ENCODE data around the gene GDF2. TPM values are rescaled to one million over a fixed set of nuclear protein-coding genes. Genes with fewer than 3 reads are reported as not detected.

Gene GDF2
- total RNA-seq, 1 experiment from 2014 or later, result not detected

DNA sequence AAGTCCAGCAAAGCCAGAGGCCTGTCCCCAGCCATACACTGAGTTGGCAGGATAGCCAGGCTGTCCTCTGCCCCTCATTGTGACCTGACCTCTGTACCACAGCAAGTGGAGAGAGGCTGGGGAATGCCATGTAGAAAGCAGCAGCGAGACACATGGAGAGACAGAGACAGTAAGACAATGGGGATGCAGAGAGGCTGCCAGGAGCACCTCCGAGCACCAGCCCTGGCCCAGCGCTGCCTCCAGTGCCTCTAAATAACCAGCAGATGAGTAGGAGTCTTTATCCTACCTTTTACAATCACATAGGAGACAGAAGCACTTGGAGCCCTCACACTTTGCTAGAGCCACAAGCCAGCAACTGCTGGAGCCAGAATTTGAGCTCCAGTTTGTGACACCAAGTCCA, 8.1 kb downstream of the GDF2 start:
- DNase-seq, result no peak
- H3K27ac ChIP-seq, result no peak overlapping the region

DNA sequence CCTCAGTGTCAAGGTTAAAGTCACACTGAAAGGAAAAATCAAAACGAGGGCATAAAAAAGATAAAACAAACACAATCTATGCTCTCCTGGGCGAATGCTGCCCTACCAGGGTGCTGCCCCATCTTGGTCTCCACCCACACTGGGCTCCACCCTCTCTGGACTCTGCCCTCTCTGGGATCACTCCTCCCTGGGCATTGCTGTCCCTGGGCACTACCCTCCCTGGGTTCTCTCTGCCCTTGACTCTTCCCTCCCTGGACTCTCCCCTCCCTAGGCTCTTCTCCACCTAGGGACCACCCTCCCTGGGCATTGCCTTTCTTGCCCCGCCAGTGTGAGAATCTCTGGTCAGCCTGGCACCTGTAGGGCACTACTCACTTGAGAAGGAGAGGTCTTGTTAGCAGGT, 8.6 kb downstream of the GDF2 start:
- H3K4me3 ChIP-seq, result no peak overlapping the region
- H3K27me3 ChIP-seq, result no peaks in the 10 kb centered on the region
- no peak overlapping the region for H3K27ac ChIP-seq
- no peak for DNase-seq
- H3K9me3 ChIP-seq (replicated peaks), result no peaks in the 10 kb centered on the region
- H3K4me1 ChIP-seq, result no peaks in the 10 kb centered on the region
- H3K36me3 ChIP-seq, result no peaks in the 10 kb centered on the region

More for the DNA sequence above, 8.1 kb downstream of the GDF2 start:
- Histone ChIP-seq H3K9me3 (replicated peaks) (no peaks in the 10 kb centered on the region), H3K27me3 (no peaks in the 10 kb centered on the region), H3K4me3 (no peak overlapping the region), H3K36me3 (no peaks in the 10 kb centered on the region), H3K4me1 (no peaks in the 10 kb centered on the region)

DNA sequence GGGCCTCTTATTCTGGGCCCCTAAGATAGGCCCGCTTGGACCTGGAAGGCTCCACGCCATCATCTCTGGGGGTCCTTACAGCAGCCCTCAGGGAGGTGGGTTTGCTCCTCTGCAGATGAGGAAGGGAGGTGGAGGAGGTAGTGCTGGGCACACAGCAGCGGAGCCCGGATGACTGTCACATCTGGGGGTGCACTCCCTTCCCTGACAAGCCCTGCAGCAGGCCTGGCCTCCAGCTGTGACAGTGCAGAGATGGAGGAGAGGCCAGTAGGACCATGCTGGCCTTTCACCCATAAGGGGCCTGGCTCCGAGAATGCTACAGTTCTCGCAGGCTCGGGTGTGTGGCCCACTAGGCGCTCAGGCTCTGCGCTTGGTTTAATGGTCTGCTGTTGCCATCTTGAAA, 9.2 kb downstream of the GDF2 start:
- H3K27ac ChIP-seq, result no peak overlapping the region
- H3K36me3 ChIP-seq, result no peaks in the 10 kb centered on the region
- H3K4me3 ChIP-seq, result no peak overlapping the region
- no peaks in the 10 kb centered on the region for H3K27me3 ChIP-seq
- DNase-seq, result no peak
- H3K4me1 ChIP-seq, result no peaks in the 10 kb centered on the region
- H3K9me3 ChIP-seq (replicated peaks), result no peaks in the 10 kb centered on the region

DNA sequence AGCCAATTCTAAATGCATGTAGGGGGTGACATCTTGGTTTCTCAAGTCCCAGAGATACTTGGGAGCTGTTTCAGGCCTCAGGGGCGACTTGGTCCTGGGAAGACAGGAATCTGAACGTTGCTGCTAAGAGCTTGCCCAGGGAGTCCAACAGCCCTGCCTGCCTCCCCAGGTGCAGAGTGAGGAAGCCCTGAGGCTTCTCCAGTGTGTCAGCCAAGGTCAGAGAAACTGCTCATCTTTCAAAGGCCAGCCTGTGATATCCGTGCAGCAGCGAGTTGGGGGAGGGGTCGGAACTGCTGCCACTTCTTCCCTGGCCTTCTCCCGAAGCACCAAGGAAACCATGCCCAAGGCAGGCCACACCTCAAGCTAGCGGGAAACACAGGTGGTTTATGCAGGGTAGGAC, 9.7 kb downstream of the GDF2 start:
- H3K27me3 ChIP-seq, result no peaks in the 10 kb centered on the region

DNA sequence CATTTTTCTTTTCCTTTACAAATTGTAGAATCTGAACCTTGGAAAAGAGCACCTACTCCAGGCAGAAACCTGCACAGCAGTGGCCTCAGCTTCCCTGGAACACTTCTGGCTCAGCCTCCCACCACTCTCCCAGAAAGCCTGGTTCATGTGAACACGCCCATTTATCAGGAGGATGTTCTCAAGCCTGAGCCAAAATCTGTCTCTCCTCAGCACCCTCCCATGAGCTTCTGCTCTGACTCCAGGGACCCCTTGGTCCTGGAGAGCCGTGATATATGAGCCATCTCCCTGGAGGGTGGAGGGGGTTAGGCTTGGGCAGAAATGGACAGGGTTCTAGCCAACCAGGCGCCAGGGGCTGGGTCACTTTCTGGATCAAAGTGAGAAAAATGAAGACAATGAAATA, 10.1 kb downstream of the GDF2 start:
- H3K27me3 ChIP-seq, result no peaks in the 10 kb centered on the region
- no peak overlapping the region for H3K4me3 ChIP-seq
- no peaks in the 10 kb centered on the region for H3K9me3 ChIP-seq (replicated peaks)
- no peaks in the 10 kb centered on the region for H3K4me1 ChIP-seq
- DNase-seq, result no peak
- no peaks in the 10 kb centered on the region for H3K36me3 ChIP-seq
- H3K27ac ChIP-seq, result no peak overlapping the region

More for the DNA sequence above, 9.7 kb downstream of the GDF2 start:
- no peaks in the 10 kb centered on the region for H3K4me1 ChIP-seq
- no peak for DNase-seq
- H3K36me3 ChIP-seq, result no peaks in the 10 kb centered on the region
- H3K9me3 ChIP-seq (replicated peaks), result no peaks in the 10 kb centered on the region
- H3K4me3 ChIP-seq, result no peak overlapping the region
- H3K27ac ChIP-seq, result no peak overlapping the region

DNA sequence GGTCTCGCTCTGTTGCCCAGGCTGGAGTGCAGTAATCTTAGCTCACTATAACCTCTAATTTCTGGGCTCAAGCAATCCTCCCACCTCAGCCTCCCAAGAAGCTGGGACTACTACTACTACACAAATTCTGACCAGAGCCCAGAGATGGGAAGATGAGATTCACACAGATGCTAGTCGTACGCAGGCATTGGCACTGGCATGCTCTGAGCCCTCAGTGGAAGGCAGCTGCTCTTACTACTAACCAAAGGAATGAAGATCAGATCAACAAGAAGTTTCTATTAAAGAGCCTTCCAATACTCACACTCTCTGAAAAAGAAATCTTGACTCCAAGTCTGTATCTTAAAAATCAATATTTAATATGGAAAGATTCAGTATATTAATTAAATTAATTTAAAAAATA, 10.7 kb downstream of the GDF2 start:
- Histone ChIP-seq H3K27ac (no peak overlapping the region), H3K9me3 (replicated peaks) (no peaks in the 10 kb centered on the region), H3K4me3 (no peak overlapping the region), H3K4me1 (no peaks in the 10 kb centered on the region), H3K27me3 (no peaks in the 10 kb centered on the region), H3K36me3 (no peaks in the 10 kb centered on the region)
- DNase-seq, result no peak

DNA sequence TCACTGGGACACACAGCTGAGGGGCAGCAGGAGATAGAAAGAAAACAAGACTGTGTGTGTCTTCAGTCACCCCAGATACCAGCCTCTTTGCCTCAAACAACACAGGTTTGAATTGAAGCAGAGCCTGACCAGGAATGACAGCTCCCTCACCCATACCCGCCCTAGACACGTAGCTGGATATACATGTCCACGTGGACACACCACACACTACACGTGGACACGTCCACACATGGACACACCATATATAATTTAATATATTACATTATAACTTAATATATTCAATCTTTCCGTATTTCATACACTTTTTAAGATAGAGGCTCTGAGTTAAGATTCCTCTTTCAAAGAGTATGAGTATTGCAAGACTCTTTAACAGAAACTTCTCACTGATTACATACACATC, 11.3 kb downstream of the GDF2 start:
- Histone ChIP-seq H3K27me3 (no peaks in the 10 kb centered on the region), H3K27ac (no peak overlapping the region), H3K9me3 (replicated peaks) (no peaks in the 10 kb centered on the region), H3K36me3 (no peaks in the 10 kb centered on the region), H3K4me3 (no peak overlapping the region), H3K4me1 (no peaks in the 10 kb centered on the region)
- DNase-seq, result no peak

DNA sequence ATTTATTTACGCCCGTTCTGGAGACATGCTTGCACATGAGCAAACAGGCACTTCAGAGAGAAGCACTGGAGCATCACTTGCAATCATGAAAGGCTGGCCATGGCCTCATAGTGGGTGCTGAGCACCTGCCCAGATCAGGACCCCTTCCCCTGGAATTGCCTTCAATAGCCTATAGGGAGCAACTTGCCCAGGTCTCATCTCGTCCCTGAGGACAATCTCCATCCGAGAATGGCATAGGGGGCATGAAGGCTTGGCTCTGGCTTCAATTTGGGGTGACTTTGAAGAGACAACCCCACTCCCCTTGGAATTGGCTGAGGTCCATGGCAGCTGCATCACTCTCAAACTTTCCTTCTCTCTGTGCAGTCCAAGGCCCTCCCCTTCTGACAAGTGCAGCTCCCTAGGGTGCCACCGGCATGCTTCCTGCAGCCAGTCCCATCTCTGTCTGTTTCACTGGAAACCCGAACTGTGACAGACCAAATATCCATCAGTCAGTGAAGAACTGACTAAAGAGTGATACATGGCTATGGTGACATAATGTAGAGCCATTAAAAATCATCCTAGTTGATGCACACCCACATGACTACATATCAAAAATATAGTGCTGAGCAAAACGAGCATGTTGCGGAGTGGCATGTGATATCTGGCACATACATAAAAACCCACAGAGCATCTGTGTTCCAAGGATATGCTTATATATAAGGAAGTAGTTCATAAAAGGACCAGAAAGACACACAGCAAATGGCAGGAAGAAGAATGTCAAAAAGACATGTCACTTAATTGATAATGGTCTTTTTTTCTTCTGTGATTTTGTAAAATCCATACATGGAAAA, 12.4 kb downstream of the GDF2 start:
- Histone ChIP-seq H3K9me3 (replicated peaks) (no peaks in the 10 kb centered on the region), H3K4me3 (no peak overlapping the region), H3K27ac (no peak overlapping the region), H3K36me3 (no peaks in the 10 kb centered on the region), H3K4me1 (no peaks in the 10 kb centered on the region), H3K27me3 (no peaks in the 10 kb centered on the region)
- DNase-seq, result no peak

DNA sequence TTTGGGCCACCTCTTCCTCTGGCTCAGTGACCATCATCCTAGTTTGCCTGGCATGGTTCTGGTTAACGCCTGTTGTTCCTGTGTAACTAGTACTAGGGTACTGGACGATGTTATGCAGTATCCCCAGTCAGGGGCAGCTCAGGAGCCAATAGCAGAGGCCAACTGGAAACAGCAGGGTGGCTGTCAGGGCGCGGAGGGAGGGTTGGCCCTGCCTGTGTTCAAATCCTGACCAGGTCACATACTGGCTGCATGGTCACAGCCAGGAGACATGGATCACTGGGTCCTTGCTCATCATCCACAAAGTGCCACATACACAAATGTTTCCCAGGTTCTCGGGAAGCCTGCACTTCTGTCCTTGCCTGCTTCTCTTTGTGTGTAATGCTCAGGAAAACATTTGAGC, 13.7 kb downstream of the GDF2 start:
- Histone ChIP-seq H3K27ac (no peak overlapping the region), H3K9me3 (replicated peaks) (no peaks in the 10 kb centered on the region), H3K4me3 (no peak overlapping the region), H3K27me3 (no peaks in the 10 kb centered on the region), H3K36me3 (no peaks in the 10 kb centered on the region), H3K4me1 (no peaks in the 10 kb centered on the region)
- no peak for DNase-seq

DNA sequence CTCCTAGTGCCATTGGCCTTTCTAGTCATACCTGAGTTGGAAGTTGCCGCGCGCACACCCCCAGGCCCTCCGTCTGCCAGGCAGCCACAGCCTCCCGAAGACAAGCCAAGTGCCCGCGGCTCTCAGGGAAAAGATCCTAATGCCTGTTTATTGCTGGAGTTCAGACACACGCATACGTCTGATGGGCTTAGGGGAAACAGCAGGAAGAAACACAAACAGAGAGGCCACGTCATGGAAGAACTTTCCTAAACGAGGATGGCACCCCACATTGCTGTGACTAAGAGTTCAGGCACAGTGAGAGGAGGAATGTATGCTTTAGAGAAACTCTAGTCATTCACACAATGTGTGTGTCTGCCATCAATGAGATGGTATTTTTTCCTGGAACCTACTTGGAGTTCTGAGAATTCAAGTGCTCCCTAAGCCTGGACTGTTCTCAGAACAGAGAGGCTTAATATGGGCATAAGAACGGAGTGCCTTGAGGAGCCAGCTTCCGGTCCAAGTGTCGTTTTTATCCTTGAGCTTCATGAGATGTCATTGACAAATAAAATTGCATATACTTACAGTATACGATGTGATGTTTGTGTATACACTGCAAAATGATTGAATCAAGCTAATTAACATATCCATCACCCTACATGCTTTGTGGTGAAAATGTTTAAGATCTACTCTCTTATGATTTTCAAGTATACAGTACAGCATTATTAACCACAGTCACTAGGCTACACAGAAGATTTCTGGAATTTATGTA, 14.3 kb downstream of the GDF2 start:
- H3K27me3 ChIP-seq, result no peaks in the 10 kb centered on the region
- no peaks in the 10 kb centered on the region for H3K9me3 ChIP-seq (replicated peaks)
- no peak overlapping the region for H3K27ac ChIP-seq
- no peaks in the 10 kb centered on the region for H3K4me1 ChIP-seq
- DNase-seq, result no peak
- H3K36me3 ChIP-seq, result no peaks in the 10 kb centered on the region
- H3K4me3 ChIP-seq, result no peak overlapping the region

DNA sequence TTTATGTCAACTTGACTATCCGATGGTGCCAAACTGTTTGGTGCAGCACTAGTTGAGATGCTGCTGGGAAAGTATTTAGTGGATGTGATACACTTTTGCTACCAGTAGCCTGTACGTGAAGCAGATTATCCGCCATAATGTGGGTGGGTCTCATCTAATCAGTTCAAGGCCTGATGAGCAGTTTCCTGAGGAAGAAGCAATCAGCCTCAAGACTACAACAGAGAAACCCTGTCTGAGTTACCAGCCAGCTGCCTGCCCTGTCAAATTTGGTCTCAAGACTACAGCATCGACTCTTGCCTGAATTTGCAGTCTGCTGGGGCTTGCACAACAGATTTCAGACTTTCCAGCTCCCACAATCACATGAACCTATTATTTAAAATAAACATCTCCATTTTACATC, 15.1 kb downstream of the GDF2 start:
- Histone ChIP-seq H3K4me3 (no peak overlapping the region), H3K36me3 (no peaks in the 10 kb centered on the region), H3K27ac (no peak overlapping the region), H3K9me3 (replicated peaks) (no peaks in the 10 kb centered on the region), H3K27me3 (no peaks in the 10 kb centered on the region), H3K4me1 (no peaks in the 10 kb centered on the region)
- no peak for DNase-seq

DNA sequence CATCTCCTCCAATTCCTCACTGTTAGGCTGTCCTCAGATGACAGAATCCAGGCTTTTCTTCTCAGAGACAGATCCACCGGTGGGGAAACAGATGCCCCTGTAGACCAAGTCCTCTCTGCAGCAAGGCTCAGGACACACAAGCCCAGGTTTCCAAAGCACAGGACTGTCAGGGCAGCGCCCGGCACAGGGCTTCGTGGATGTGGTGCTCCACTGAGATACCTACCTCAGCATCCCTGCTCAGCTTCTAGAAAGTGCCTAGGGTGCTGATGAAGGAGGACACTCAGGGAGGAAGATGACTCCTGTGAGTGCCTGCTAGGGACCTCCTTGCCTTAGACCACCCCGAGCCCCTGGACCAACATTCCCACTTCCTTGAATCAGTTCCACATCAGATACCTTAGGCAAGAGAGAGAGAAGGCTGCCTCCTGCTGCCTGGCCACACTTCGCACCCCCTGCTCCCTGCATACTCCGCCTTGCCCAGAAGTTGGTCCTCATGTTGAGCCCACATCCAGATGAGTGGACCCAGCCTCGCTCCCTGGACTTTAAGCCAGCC, 17.0 kb downstream of the GDF2 start:
- Histone ChIP-seq H3K27ac (no peak overlapping the region), H3K36me3 (no peaks in the 10 kb centered on the region), H3K4me1 (no peaks in the 10 kb centered on the region), H3K4me3 (no peak overlapping the region), H3K27me3 (no peaks in the 10 kb centered on the region), H3K9me3 (replicated peaks) (no peaks in the 10 kb centered on the region)
- no peak for DNase-seq

DNA sequence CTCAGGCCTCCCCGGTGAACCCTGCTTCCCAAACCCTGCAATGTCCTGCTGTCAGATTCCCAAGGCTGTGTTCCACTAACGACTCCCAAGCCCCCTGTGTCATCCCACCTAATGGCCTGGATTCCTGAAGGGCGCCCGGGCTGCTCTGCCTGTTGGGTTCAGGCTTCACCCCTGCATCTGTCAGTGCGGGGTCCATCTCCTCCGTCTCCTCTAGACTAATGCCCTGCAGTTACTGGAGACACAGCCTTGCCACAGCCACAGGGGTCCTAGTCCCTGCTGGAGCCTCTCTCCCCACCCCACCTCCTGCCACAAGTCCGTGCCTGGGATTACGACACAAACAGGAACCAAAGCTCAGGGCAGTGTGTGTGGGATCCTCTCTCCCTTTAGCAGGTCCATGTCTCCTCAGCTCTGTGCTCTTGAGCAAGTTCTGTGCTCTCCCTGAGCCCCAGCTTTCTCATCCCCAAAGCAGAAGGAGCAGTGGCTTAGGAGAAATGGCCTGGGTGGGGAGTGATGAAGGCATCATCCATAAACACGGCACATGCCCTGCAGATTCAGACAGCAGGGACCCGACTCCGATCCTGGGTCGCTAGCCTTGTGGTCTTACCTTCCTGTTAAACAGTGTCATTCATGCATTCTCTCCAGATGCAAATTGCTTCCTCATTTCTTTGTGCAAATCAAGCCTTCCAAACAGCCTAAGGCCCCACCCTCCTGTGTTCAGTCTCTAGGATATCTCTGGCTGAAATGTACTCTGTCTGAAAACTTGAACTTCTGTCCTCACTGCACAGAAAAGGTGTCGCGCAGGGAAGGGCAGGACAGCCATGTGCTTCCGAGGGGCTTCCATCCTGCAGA, 17.7 kb downstream of the GDF2 start:
- no peak overlapping the region for H3K27ac ChIP-seq

DNA sequence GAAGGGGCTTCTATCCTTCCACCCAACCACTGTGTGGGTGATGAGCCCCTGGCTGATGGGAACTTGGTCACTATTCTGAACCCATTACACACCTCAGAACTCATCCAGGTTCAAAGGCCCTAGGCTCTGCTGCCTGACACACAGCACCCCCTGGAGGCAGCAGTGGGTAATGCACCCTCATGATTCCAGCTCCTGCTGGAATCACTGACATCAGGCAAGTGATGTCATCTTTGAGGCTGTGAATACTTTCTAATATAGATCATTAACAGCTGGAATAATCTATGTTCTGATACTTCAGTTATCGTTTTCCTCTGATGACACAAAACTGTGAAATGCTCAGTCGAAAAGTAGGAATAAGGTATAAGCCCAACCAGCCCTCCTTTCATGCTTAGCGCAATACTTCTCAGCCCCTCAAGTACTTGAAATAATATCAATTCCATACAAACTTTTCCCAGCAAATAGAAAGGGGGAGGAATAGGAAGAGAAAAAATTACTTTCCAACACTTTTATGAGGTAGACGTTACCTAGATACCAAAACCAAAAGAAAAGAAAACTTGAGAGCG, 18.4 kb downstream of the GDF2 start:
- no peaks in the 10 kb centered on the region for H3K27me3 ChIP-seq

More for the DNA sequence above, 17.7 kb downstream of the GDF2 start:
- H3K27me3 ChIP-seq, result no peaks in the 10 kb centered on the region
- H3K36me3 ChIP-seq, result no peaks in the 10 kb centered on the region
- DNase-seq, result no peak
- H3K4me3 ChIP-seq, result no peak overlapping the region
- no peaks in the 10 kb centered on the region for H3K9me3 ChIP-seq (replicated peaks)
- H3K4me1 ChIP-seq, result no peaks in the 10 kb centered on the region

More for the DNA sequence above, 18.4 kb downstream of the GDF2 start:
- peak; percentile 19 to 50 for DNase-seq
- Histone ChIP-seq H3K36me3 (no peaks in the 10 kb centered on the region), H3K27ac (no peak overlapping the region), H3K4me1 (no peaks in the 10 kb centered on the region), H3K9me3 (replicated peaks) (no peaks in the 10 kb centered on the region), H3K4me3 (no peak overlapping the region)
